ENCODE measurements around the gene NPBWR2.

Gene NPBWR2

DNA sequence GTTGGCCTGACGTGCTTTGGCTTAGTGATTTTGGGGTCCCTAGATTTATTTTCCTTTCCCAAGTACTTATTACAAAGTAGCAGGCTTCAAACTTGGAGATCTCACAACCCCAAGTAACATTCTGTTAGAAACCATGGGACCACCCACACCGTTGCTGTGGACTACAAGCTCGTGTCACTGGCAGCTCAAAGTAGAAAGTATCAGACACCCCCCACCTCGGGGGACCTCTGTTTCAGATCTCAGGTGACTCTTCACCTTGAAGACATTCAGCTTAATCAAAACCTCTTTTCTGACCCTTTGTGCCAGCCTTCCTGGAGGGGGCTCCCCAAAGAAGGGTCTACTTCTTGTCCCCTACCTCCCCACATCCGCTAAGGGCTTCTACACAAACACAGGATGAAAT lies 41.2 kb upstream of the NPBWR2 start:
- H3K4me3 ChIP-seq (replicated peaks in 1 of 2; ENCODE audit: low read depth in 2 of 2, low read length in 2 of 2): no peak overlapping the region

DNA sequence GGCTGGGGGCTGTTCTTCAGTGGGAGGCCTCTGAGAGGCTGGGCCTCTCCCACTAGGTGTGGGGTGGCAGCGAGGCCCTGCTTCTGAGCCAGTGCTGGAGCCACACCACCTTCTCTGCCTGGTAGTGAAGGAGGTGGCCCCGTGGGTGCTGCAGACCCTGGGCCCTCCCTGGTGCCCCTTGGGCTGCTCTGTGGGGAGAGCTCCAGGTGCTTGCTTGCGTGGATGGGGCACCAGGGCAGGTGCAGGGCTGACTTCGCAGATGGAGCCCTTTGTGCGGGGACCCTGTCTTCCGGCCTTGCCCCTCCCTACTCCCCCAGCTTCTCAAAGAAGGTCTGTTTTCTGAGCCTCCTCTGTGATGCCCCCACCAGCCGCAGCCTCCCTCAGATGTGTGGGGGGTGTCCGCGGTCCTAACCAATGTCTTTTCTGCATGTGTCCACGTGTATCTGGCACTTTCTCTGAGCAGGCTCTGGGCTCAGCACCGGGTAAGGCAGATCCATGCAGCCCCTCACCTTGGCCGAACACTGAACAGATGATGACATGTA lies 39.6 kb upstream of the NPBWR2 start:
- no peak overlapping the region for H3K4me3 ChIP-seq (replicated peaks in 1 of 2; ENCODE audit: low read depth in 2 of 2, low read length in 2 of 2)
- TF ChIP-seq, protein P1, sequence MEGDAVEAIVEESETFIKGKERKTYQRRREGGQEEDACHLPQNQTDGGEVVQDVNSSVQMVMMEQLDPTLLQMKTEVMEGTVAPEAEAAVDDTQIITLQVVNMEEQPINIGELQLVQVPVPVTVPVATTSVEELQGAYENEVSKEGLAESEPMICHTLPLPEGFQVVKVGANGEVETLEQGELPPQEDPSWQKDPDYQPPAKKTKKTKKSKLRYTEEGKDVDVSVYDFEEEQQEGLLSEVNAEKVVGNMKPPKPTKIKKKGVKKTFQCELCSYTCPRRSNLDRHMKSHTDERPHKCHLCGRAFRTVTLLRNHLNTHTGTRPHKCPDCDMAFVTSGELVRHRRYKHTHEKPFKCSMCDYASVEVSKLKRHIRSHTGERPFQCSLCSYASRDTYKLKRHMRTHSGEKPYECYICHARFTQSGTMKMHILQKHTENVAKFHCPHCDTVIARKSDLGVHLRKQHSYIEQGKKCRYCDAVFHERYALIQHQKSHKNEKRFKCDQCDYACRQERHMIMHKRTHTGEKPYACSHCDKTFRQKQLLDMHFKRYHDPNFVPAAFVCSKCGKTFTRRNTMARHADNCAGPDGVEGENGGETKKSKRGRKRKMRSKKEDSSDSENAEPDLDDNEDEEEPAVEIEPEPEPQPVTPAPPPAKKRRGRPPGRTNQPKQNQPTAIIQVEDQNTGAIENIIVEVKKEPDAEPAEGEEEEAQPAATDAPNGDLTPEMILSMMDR (IDR thresholded peaks at IDR 0.05; ENCODE audit: low read depth, low read length): no peak
- no peak for DNase-seq (ENCODE audit: low read depth in 2 of 2)

More for the DNA sequence above, 41.2 kb upstream of the NPBWR2 start:
- TF ChIP-seq, protein P1 (IDR thresholded peaks at IDR 0.05; ENCODE audit: low read depth, low read length): no peak
- DNase-seq (ENCODE audit: low read depth in 2 of 2): no peak

DNA sequence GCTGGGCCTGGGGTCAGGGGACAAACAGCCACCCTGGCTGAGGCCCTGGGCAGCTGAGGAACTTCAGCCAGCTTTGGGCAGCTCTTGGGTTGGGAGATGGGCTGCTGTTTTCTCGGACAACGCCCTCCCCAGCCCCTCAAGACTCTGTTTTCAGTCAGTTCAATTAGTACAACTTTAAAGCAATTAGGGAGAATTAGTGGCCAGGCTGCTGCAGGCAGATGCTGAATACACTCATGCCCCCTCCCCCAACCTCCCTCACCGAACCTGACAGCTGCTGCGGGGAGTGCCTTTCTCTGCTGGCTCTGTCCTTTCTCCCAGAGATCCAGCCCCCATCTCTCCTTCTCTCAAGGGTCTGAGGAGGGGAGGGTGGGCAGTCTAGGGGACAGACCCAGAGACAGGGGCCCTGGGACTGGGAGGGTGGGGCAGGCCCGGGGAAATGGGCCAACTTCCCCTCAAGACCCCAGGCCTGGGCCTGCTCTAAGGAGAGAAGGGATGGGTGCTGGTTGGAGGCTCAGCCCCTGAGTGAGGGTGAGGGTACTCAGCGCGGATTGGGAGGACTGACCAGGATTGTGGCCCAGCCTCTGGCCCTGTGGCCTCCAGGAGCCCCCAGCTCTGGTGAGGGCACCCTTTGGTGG lies 39.1 kb upstream of the NPBWR2 start:
- DNase-seq (ENCODE audit: low read depth in 2 of 2): no peak
- TF ChIP-seq, protein P1 (IDR thresholded peaks at IDR 0.05; ENCODE audit: low read depth, low read length): no peak

DNA sequence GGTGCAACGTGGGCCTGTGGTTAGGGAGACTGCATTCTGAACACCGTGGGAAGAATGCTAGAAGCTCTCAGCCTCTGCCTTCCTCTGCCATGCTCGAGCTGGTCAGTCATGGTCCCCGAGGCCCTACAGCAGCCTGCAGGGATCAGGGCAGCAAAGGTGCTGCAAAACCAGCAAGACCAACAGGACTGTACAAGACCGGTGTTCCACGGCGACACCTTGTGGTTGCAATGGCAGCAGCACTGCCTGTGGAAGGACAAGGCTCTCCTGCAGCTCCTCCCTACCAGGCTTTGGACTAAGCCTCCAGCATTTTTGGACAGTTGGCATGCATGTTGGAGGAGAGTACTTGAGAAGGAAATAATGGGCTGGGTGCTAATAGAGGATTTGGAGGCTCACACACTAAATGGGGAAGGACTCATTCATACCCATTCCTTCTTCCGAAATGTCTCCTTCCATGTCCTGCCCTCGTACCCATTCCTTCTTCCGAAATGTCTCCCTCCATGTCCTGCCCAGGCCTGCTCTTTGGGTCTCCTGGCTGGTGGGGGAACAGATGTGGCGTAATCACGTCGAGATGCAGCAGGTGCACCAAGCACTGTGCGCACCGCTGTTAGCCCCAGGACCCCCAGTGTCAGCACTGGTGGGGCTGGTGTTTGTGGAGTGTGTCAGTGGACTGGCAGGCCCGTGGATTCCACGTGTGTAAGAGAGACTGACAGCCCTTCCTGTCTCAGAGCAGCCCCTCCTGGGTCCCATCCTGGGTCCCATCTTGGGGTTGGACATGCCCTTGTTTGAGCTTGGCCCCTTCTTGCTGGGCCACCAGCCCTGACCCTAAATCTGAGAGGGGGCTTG lies 38.3 kb upstream of the NPBWR2 start:
- TF ChIP-seq, protein P1 (IDR thresholded peaks at IDR 0.05; ENCODE audit: low read depth, low read length): peak; percentile 24

More for the DNA sequence above, 39.1 kb upstream of the NPBWR2 start:
- no peak overlapping the region for H3K4me3 ChIP-seq (replicated peaks in 1 of 2; ENCODE audit: low read depth in 2 of 2, low read length in 2 of 2)

DNA sequence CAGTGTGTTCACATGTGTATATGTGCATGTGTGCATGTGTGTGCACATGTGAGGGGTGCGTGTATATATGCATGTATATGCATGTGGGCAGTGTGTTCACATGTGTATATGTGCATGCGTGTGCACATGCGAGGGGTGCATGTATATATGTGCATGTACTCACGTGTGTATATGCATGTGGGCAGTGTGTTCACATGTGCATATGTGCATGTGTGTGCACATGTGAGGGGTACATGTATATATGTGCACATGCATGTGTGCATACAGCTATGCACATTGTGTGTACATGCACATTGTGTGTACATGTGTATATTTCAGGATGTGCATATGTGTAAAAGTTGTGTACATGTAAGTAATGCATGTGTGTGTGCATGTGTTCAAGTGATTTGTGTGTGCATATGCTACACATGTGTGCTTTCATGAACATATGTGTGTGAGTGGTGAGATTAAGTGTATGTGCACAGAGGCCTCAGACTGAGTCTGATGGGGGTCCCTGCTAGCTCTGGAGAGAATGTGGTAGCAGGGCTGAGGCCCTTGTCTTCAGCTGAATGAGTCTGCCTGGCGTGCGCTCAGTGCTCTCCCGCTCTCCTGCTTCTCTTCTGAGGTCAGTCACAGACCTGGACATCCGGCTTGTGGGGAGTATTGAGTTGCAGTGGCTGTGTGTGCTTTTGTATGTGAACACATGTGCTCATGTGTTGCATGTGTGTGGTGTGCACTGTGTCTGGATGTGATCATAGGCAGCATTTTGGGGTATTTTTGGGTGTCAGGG lies 37.0 kb upstream of the NPBWR2 start:
- no peak overlapping the region for H3K4me3 ChIP-seq (replicated peaks in 1 of 2; ENCODE audit: low read depth in 2 of 2, low read length in 2 of 2)
- no peak for DNase-seq (ENCODE audit: low read depth in 2 of 2)
- TF ChIP-seq, protein P1 (IDR thresholded peaks at IDR 0.05; ENCODE audit: low read depth, low read length): no peak

More for the DNA sequence above, 38.3 kb upstream of the NPBWR2 start:
- no peak for DNase-seq (ENCODE audit: low read depth in 2 of 2)
- no peak overlapping the region for H3K4me3 ChIP-seq (replicated peaks in 1 of 2; ENCODE audit: low read depth in 2 of 2, low read length in 2 of 2)

DNA sequence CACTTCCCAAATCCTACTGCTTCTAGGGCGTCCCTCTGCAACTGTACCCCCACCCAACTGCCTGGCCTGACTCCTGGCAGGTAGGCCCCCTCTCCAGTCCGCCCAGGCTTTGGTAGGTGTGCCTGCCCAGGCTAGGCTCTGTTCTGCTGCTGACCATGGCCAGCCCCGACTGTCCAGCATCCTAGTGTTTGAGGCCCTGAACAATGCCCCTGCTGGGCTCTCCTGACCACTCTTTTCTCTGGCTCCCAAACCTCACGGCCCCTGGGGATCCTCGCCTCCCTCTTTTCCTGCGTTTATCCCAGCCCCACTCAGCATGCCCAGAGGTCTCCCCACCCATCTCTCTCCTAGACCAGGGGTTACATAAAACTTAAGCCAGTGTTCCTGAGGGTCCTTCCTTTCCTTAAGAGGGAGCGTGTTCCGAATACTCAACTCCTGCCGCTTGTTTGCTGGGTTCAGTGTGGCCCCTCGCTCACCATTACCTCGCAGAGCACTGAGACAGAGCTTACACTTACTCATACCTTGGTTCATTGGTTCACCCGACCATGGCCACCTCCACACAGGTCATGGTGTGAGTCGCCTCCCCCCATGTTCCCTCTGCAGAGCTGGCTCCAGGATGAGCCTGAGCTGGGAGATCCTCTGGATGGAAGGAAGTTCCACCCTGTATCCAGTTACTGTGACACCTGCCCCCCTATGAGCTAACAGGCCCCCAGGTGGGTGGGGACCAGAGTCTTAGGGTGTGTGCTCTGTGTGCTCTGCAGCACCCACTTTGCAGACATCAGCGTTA lies 35.8 kb upstream of the NPBWR2 start:
- no peak for DNase-seq (ENCODE audit: low read depth in 2 of 2)
- H3K4me3 ChIP-seq (replicated peaks in 1 of 2; ENCODE audit: low read depth in 2 of 2, low read length in 2 of 2): no peak overlapping the region

More for the DNA sequence above, 35.8 kb upstream of the NPBWR2 start:
- TF ChIP-seq, protein P1 (IDR thresholded peaks at IDR 0.05; ENCODE audit: low read depth, low read length): no peak

All from cardiac fibroblast (primary cell).